Measurements from ENCODE around the gene E2F4. TPM values are rescaled to one million over a fixed set of nuclear protein-coding genes. Genes with fewer than 3 reads are reported as not detected.

E2F4 gene
- total and polyA plus RNA-seq, 10 of the 15 experiments (the other 5 are each of a cell fraction or from before 2014, with no cell fraction given): 11.7 to 132 (median 95.9) TPM

DNA sequence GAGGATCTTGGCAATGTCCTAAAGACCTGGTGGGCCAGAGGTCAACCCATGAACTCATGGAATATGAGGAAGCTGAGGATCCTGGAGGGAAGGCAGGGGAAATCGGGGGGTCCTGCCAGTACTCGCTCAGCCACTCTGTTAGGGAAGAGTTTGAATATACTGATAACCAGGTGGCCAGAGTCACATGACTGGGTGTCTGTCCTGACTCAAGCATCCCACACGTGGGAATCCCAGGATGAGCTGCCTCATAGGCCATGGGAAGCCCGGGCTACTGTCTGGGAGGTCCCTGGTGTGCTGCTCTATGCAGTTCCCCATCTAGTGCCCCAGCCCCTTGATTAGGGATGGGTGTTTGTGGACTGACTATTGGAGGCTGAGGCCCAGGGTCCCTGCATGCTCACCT is 3.6 kb upstream of the E2F4 start:
- TF ChIP-seq YY1 (IDR thresholded peaks at IDR 0.05; ENCODE audit: low read depth, low read length) (no peak), ZZZ3 (IDR thresholded peaks at IDR 0.05; ENCODE audit: control insufficient read depth, insufficient read length, low read depth) (no peak), SMC3 (IDR thresholded peaks at IDR 0.05; ENCODE audit: borderline replicate concordance, low read length) (no peak)
- Histone ChIP-seq H3K27ac (ENCODE audit: control insufficient read depth, insufficient read depth) (no peak overlapping the region), H3K4me1 (ENCODE audit: control insufficient read depth, insufficient read depth, low read length) (peaks cover 8% of the 10 kb centered on the region), H2AFZ (ENCODE audit: control insufficient read depth, low read depth, low read length) (no peak overlapping the region), H3K79me2 (ENCODE audit: control insufficient read depth, insufficient read depth, low read length) (peaks cover 13% of the 10 kb centered on the region), H3K36me3 (ENCODE audit: control insufficient read depth in 2 of 2, insufficient read depth in 2 of 2, low read length in 1 of 2) (no peaks in the 10 kb centered on the region), H3K9me3 (replicated peaks; ENCODE audit: control insufficient read depth, insufficient read depth, low read length) (no peaks in the 10 kb centered on the region), H3K4me2 (ENCODE audit: control insufficient read depth, insufficient read depth) (no peak overlapping the region), H3K9ac (ENCODE audit: control insufficient read depth, insufficient read depth, low read length) (no peak overlapping the region), H4K20me1 (ENCODE audit: control insufficient read depth, insufficient read depth) (no peaks in the 10 kb centered on the region), H3K27me3 (replicated peaks in 1 of 2; ENCODE audit: control insufficient read depth in 2 of 2, insufficient read depth in 2 of 2, low read length in 1 of 2) (peaks cover 0 to 3% of the 10 kb centered on the region in 2 experiments; a peak in 2 of 4 replicates), H3K4me3 (no peak overlapping the region)
- in situ Hi-C loops (cut with MboI): no loop called here
- CTCF ChIA-PET: interaction anchor here (0.6 kb wide), 1 partner anchor 302 kb away, joined by 3 read pairs; no protein-coding TSS in a partner anchor
- SMC1A ChIA-PET (ENCODE audit: uncharacterized antibody, unreplicated experiment): interaction anchor here (0.5 kb wide), 1 partner anchor 234 kb away, joined by 3 read pairs; no protein-coding TSS in a partner anchor
- DNase-seq (ENCODE audit: low read depth, low spot score) (no peak), ATAC-seq (no peak), FAIRE-seq (no peak)
- RAD21 ChIA-PET (ENCODE audit: unreplicated experiment): no interaction called here
- 42% methylated on average over 4 of the region's 4 CpGs for WGBS (ENCODE audit: insufficient coverage, insufficient replicate concordance, low lambda C conversion rate, missing lambda C conversion rate)
- BruUV-seq (replicated peaks): no TSS peak
- POLR2A ChIA-PET: no interaction called here
- intact Hi-C loops (cut with micrococcal nuclease; ENCODE audit: unreplicated experiment): no loop called here

GRCh38 chr16:67188798-67189197 is 3.2 kb upstream of the E2F4 start:
- Histone ChIP-seq H3K9ac (ENCODE audit: control insufficient read depth, insufficient read depth, low read length) (no peak overlapping the region), H3K79me2 (ENCODE audit: control insufficient read depth, insufficient read depth, low read length) (peaks cover 18% of the 10 kb centered on the region), H3K4me2 (ENCODE audit: control insufficient read depth, insufficient read depth) (no peak overlapping the region), H3K27ac (ENCODE audit: control insufficient read depth, insufficient read depth) (no peak overlapping the region), H2AFZ (ENCODE audit: control insufficient read depth, low read depth, low read length) (no peak overlapping the region), H3K9me3 (replicated peaks; ENCODE audit: control insufficient read depth, insufficient read depth, low read length) (no peaks in the 10 kb centered on the region), H4K20me1 (ENCODE audit: control insufficient read depth, insufficient read depth) (no peaks in the 10 kb centered on the region; the same call in 1 of the 2 replicates), H3K36me3 (ENCODE audit: control insufficient read depth in 2 of 2, insufficient read depth in 2 of 2, low read length in 1 of 2) (no peaks in the 10 kb centered on the region), H3K4me1 (ENCODE audit: control insufficient read depth, insufficient read depth, low read length) (peaks cover 12% of the 10 kb centered on the region), H3K27me3 (replicated peaks in 1 of 2; ENCODE audit: control insufficient read depth in 2 of 2, insufficient read depth in 2 of 2, low read length in 1 of 2) (peaks cover 0 to 3% of the 10 kb centered on the region in 2 experiments; a peak in 2 of 4 replicates), H3K4me3 (no peak overlapping the region)
- CTCF ChIA-PET: interaction anchor here (1.0 to 1.7 kb wide), 2 partner anchors 9 to 235 kb away, joined by 4 read pairs; no protein-coding TSS in a partner anchor
- 76% methylated on average over 14 of the region's 15 CpGs for WGBS (ENCODE audit: insufficient coverage, insufficient replicate concordance, low lambda C conversion rate, missing lambda C conversion rate)
- RAD21 ChIA-PET (ENCODE audit: unreplicated experiment): no interaction called here
- DNase-seq (ENCODE audit: low read depth, low spot score) (no peak), ATAC-seq (no peak), FAIRE-seq (no peak)
- in situ Hi-C loops (cut with MboI) (no loop called here), intact Hi-C loops (cut with micrococcal nuclease; ENCODE audit: unreplicated experiment) (no loop called here)
- POLR2A ChIA-PET: interaction anchor here (0.9 kb wide), 1 partner anchor 58 kb away, joined by 3 read pairs; the partner anchor contains the start of gene FHOD1
- SMC1A ChIA-PET (ENCODE audit: uncharacterized antibody, unreplicated experiment): interaction anchor here (0.5 kb wide), 1 partner anchor 234 kb away, joined by 3 read pairs; no protein-coding TSS in a partner anchor
- no TSS peak for BruUV-seq (replicated peaks)
- TF ChIP-seq CREB1 (IDR thresholded peaks at IDR 0.05; ENCODE audit: low read depth) (no peak), BCL3 (IDR thresholded peaks at IDR 0.05; ENCODE audit: borderline replicate concordance, insufficient read depth, low read depth, low read length, poor library complexity, severe bottlenecking) (no peak), RELB (IDR thresholded peaks at IDR 0.05; ENCODE audit: low read depth) (no peak), ESRRA (IDR thresholded peaks at IDR 0.05; ENCODE audit: low read length) (no peak), SMARCA5 (IDR thresholded peaks at IDR 0.05) (no peak), EGR1 (IDR thresholded peaks at IDR 0.05; ENCODE audit: borderline replicate concordance in 1 of 2, low read depth in 2 of 2, low read length in 2 of 2) (no peak)
